ENCODE results near the gene TAS1R3.

TAS1R3 gene

GRCh38 chr1:1359664-1360468, 28.8 kb downstream of the TAS1R3 start:
- Mint-ChIP-seq H3K27ac (peak overlapping the region; percentile 99), H3K4me3 (peak overlapping the region; percentile 65), H3K27me3 (ENCODE audit: low read depth, poor library complexity) (peaks cover 6% of the 10 kb centered on the region), H3K4me1 (peaks cover 50% of the 10 kb centered on the region), H3K36me3 (ENCODE audit: low read depth) (no peaks in the 10 kb centered on the region), H3K9me3 (no peaks in the 10 kb centered on the region)
- peak; percentile 56 for DNase-seq
- TF ChIP-seq, protein P1, sequence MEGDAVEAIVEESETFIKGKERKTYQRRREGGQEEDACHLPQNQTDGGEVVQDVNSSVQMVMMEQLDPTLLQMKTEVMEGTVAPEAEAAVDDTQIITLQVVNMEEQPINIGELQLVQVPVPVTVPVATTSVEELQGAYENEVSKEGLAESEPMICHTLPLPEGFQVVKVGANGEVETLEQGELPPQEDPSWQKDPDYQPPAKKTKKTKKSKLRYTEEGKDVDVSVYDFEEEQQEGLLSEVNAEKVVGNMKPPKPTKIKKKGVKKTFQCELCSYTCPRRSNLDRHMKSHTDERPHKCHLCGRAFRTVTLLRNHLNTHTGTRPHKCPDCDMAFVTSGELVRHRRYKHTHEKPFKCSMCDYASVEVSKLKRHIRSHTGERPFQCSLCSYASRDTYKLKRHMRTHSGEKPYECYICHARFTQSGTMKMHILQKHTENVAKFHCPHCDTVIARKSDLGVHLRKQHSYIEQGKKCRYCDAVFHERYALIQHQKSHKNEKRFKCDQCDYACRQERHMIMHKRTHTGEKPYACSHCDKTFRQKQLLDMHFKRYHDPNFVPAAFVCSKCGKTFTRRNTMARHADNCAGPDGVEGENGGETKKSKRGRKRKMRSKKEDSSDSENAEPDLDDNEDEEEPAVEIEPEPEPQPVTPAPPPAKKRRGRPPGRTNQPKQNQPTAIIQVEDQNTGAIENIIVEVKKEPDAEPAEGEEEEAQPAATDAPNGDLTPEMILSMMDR (IDR thresholded peaks at IDR 0.05) = no peak

DNA sequence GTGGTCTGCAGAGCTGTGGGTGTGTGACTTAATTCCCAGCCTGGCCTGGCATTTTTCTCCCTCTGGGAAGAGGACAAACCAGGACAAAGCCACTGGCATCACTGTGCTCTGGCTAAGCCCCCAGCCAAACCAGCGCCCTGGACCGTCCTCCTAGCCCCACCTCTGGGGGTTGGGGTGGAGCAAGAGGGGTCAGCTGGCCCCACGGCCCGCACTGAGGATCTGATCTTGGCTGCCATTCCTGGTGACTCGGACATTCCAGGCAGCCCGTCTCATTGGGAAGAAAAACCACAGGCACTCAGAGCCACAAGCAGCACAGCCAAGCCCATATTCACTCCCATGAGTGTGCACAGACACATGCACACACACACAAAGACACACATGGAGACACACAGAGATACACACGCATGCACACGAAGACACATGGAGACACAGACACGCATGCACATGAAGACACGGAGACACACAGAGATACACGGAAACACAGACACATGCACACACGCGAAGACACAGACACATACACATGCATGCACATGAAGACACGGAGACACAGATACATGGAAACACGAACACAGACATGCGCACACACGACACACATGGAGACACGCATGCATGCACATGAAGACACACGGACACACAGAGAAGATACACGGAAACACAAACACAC, 29.6 kb downstream of the TAS1R3 start:
- Mint-ChIP-seq H3K4me3 (peak overlapping the region; percentile 48), H3K36me3 (ENCODE audit: low read depth) (no peaks in the 10 kb centered on the region), H3K27ac (peak overlapping the region; percentile 98), H3K4me1 (peaks cover 50% of the 10 kb centered on the region), H3K9me3 (no peaks in the 10 kb centered on the region), H3K27me3 (ENCODE audit: low read depth, poor library complexity) (peaks cover 6% of the 10 kb centered on the region)
- peak; percentile 47 for DNase-seq
- TF ChIP-seq, protein P1 (IDR thresholded peaks at IDR 0.05) = no peak

DNA sequence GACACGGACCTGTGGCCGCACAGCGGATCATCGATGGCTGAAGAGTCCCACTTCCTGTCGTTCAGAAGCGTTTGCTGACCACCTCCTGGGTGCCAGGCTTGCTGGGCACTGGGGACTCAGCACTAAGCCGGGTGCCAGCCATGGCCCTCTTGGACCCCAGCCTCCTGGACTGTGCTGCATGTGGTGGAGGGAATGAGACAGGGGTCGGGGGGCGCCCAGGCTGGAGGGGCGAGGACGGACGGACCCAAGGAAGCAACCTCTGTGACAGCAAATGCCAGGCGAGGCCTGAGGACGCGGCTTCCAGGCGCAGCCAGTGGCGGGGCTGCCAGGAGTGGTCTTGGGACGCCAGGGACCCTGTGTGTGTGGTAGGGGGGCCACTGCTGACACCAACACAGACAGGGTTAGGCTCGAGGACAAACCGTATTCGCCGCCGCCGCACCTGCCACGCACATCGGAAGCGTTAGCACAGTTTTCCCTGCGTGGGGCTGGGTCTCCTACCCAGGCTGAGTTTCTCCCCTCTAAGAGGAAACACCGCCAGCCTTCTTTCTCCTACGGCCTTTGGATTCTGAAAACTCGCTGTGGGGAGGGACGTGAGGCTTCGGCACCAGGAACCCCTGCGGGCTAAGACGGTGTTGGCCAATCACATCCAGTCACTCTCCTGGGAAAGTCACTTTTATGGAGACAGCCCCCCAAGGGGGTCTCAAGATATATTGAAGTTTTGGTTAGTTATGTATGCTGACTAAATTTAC, 30.3 kb downstream of the TAS1R3 start:
- TF ChIP-seq, protein P1 (IDR thresholded peaks at IDR 0.05) = no peak
- peaks cover 50% of the 10 kb centered on the region for H3K4me1 Mint-ChIP-seq
- DNase-seq = no peak
- peak overlapping the region; percentile 98 for H3K27ac Mint-ChIP-seq
- H3K9me3 Mint-ChIP-seq = no peaks in the 10 kb centered on the region
- no peaks in the 10 kb centered on the region for H3K36me3 Mint-ChIP-seq (ENCODE audit: low read depth)
- peak overlapping the region; percentile 48 for H3K4me3 Mint-ChIP-seq
- peaks cover 6% of the 10 kb centered on the region for H3K27me3 Mint-ChIP-seq (ENCODE audit: low read depth, poor library complexity)

DNA sequence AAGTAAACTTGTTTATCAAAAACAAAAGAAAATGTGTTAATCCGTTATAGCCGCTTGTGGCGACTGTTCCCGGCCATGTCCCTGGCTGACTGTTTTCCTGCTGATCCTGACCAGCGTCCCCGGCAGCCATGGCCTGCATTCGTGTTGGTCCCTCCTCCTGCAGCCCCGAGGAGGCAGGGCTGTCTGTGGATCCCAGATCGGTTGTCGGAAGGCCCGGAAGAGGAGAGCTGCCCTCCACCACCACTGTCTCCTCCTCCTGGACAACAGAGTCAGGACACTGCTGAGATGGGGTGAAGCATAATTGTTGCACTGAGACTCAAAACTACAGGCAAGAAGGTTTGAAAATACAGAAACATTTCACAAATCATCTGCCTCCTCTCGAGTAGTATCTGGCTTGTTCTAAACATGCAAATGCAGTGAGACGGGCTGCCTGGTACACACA, 30.9 kb downstream of the TAS1R3 start:
- peak overlapping the region; percentile 97 for H3K27ac Mint-ChIP-seq
- peak; percentile 52 for DNase-seq
- no peaks in the 10 kb centered on the region for H3K36me3 Mint-ChIP-seq (ENCODE audit: low read depth)
- H3K4me3 Mint-ChIP-seq = peak overlapping the region; percentile 5
- H3K9me3 Mint-ChIP-seq = no peaks in the 10 kb centered on the region
- peaks cover 6% of the 10 kb centered on the region for H3K27me3 Mint-ChIP-seq (ENCODE audit: low read depth, poor library complexity)
- TF ChIP-seq, protein P1 (IDR thresholded peaks at IDR 0.05) = no peak
- peaks cover 49% of the 10 kb centered on the region for H3K4me1 Mint-ChIP-seq

DNA sequence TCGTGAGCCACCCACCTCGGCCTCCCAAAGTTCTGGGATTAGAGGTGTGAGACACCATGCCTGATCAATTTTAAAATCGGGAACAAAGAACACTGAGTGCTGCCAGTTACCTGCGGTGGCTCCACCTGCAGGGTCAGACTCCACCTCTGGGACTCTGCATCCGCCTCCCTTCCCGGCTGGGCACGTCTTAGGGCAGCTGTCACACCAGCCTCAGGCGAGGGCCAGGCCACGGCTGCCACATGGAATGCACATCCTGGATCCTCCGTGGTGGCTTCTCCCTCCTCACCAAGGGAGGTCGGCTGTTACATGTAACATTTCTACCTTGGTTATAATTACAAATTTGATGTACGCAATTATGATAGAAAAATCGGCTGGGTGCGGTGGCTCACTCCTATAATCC, 33.2 kb downstream of the TAS1R3 start:
- peaks cover 28% of the 10 kb centered on the region for H3K4me1 Mint-ChIP-seq
- H3K27ac Mint-ChIP-seq = no peak overlapping the region
- H3K9me3 Mint-ChIP-seq = no peaks in the 10 kb centered on the region
- H3K36me3 Mint-ChIP-seq (ENCODE audit: low read depth) = no peaks in the 10 kb centered on the region
- no peak for DNase-seq
- TF ChIP-seq, protein P1 (IDR thresholded peaks at IDR 0.05) = no peak
- H3K27me3 Mint-ChIP-seq (ENCODE audit: low read depth, poor library complexity) = peaks cover 6% of the 10 kb centered on the region
- no peak overlapping the region for H3K4me3 Mint-ChIP-seq

Measured in nephron progenitor cell (in vitro differentiated cells).